ENCODE results near the gene ROR2.

ROR2 gene

DNA sequence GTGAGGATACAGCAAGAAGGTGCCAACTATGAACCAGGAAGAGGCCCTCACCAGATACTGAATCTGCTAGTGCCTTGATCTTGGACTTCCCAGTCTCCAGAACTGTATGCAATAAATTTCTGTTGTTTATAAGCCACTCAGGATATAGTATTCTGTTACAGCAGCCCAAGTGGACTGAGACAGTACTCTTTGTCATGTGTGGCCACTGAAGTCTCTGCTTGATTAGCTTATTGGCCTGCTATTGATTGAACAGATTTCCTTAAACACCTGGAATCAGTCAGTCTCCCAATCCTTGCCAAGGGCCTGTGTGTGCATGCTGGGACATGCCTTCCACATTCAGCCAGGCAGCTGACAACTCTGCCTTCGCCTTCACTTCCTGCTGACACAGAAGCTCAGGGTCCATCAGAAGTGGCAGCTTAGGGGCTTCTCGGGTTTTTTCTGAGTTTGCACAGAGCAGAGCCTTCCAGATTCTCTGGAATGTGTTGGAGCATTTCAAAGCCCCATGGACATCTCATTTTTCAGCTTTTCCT is 13.7 kb upstream of the ROR2 start:
- TF ChIP-seq, protein P1, sequence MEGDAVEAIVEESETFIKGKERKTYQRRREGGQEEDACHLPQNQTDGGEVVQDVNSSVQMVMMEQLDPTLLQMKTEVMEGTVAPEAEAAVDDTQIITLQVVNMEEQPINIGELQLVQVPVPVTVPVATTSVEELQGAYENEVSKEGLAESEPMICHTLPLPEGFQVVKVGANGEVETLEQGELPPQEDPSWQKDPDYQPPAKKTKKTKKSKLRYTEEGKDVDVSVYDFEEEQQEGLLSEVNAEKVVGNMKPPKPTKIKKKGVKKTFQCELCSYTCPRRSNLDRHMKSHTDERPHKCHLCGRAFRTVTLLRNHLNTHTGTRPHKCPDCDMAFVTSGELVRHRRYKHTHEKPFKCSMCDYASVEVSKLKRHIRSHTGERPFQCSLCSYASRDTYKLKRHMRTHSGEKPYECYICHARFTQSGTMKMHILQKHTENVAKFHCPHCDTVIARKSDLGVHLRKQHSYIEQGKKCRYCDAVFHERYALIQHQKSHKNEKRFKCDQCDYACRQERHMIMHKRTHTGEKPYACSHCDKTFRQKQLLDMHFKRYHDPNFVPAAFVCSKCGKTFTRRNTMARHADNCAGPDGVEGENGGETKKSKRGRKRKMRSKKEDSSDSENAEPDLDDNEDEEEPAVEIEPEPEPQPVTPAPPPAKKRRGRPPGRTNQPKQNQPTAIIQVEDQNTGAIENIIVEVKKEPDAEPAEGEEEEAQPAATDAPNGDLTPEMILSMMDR (IDR thresholded peaks at IDR 0.05; ENCODE audit: low read length, missing control alignments) = no peak

GRCh38 chr9:91960367-91960766 is 10.3 kb upstream of the ROR2 start:
- TF ChIP-seq, protein P1 (IDR thresholded peaks at IDR 0.05; ENCODE audit: low read length, missing control alignments) = no peak
- no peak for DNase-seq (ENCODE audit: low read depth)
- no peak overlapping the region for H3K4me3 ChIP-seq (replicated peaks; ENCODE audit: low read depth, low read length)

More for the DNA sequence above, 13.7 kb upstream of the ROR2 start:
- H3K4me3 ChIP-seq (replicated peaks; ENCODE audit: low read depth, low read length) = no peak overlapping the region
- DNase-seq (ENCODE audit: low read depth) = no peak

GRCh38 chr9:91958174-91958573 is 8.1 kb upstream of the ROR2 start:
- no peak overlapping the region for H3K4me3 ChIP-seq (replicated peaks; ENCODE audit: low read depth, low read length)
- TF ChIP-seq, protein P1 (IDR thresholded peaks at IDR 0.05; ENCODE audit: low read length, missing control alignments) = no peak
- no peak for DNase-seq (ENCODE audit: low read depth)

DNA sequence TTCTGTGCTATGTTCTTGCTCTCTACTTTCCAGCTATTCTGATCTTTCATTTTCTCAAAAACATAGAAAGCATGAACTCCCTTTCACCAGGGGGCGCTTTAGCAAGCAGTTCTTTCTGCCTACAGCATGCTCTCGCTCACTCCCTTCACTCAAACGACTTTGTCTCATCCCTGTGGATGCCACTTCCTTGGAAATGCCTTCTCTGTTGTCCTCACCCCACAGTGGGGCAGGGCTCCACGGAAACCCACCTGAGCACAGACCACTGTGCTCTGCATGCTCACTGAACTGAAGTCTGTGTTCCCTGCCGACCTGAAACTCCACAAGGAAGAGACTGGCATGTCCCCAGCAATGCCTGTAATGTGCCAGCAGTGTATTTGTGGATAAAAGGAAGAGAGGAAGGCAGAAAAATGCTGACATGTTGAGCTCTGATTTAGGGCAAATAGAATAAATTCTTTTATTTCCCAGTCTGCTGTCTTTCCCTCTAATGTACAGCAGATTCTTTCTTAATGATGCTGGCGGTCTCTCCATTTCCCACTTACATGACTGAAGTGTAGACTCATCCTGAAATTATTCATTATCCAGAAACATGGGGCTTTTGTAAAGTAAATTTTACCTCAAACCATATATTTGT is 4.9 kb upstream of the ROR2 start:
- TF ChIP-seq, protein P1 (IDR thresholded peaks at IDR 0.05; ENCODE audit: low read length, missing control alignments) = peak; percentile 87
- peak; percentile 76 for DNase-seq (ENCODE audit: low read depth)
- peak overlapping the region; percentile 9 for H3K4me3 ChIP-seq (replicated peaks; ENCODE audit: low read depth, low read length)

DNA sequence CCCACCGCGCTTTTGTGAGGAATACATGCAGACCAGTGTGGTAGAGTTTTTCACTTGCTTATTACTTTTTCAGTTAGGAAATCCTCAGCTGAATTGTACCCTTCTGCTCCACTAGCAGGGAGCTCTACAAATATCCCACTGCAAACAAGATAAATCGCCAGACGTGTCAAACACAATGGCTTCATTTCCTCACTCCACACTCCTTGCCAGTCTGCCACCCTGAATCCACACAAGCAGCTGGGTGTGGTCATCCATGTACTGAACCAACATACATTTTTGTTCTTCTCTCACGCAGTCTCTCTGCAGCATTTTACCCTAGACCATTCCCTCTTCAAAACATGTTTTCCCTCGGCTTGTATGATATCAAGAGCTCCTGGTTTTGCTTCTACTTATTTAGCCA is 3.7 kb upstream of the ROR2 start:
- DNase-seq (ENCODE audit: low read depth) = no peak
- H3K4me3 ChIP-seq (replicated peaks; ENCODE audit: low read depth, low read length) = no peak overlapping the region

DNA sequence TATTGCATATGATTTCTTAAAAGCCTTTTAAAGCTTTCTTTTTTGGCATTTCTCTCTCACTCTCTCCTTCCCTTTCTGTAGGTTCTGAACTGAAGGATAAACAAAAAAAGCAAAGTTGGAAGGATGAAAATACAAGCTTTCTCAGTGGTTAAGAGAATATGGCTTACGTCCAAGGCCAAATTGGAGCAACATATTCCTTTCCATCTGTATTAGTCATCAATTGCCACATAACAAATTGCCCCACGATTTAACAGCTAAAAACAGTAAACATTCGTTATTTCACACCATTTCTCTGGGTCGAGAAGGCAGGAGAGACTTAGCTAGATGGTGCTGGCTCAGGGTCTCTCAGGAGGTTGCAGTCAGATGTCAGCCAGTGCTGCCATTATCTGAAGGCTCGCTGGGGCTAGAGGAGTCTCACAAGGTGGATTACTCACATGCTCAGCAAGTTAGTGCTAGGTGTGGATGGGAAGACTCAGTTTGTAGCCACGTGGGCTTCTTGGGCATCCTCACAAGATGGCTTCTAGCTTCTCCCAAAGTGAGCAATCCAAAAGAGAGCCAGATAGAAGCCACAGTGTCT is 2.0 kb upstream of the ROR2 start:
- DNase-seq (ENCODE audit: low read depth) = peak; percentile 45
- H3K4me3 ChIP-seq (replicated peaks; ENCODE audit: low read depth, low read length) = no peak overlapping the region
- TF ChIP-seq, protein P1 (IDR thresholded peaks at IDR 0.05; ENCODE audit: low read length, missing control alignments) = no peak

More for the DNA sequence above, 3.7 kb upstream of the ROR2 start:
- TF ChIP-seq, protein P1 (IDR thresholded peaks at IDR 0.05; ENCODE audit: low read length, missing control alignments) = no peak

Data from fibroblast of pulmonary artery (primary cell).